ENCODE data around the gene EBP. TPM values are rescaled to one million over a fixed set of nuclear protein-coding genes. Genes with fewer than 3 reads are reported as not detected.

Gene EBP
- total and polyA plus RNA-seq, 2 experiments from 2014 or later: 128 to 176 TPM

GRCh38 chrX:48476919-48477318 lies 44.7 kb upstream of the EBP start:
- DNase-seq (ENCODE audit: low spot score) (no peak), ATAC-seq (no peak)
- no peak for TF ChIP-seq STAT1 (IDR thresholded peaks at IDR 0.05; ENCODE audit: unreplicated experiment)
- TF ChIP-seq POLR2AphosphoS5 (IDR thresholded peaks at IDR 0.05; ENCODE audit: low read depth): no peak
- no peak for TF ChIP-seq ZNF114 (CRISPR knock-in tag; IDR thresholded peaks at IDR 0.05)
- TF ChIP-seq ZNF462 (CRISPR knock-in tag; IDR thresholded peaks at IDR 0.05): no peak
- no peak for TF ChIP-seq REST (IDR thresholded peaks at IDR 0.05; ENCODE audit: unreplicated experiment)
- no peak for TF ChIP-seq ETS1 (IDR thresholded peaks at IDR 0.05)
- no peak for TF ChIP-seq EZH2 (IDR thresholded peaks at IDR 0.05; ENCODE audit: low read depth, unreplicated experiment)
- no peak for TF ChIP-seq NANOG (IDR thresholded peaks at IDR 0.05; ENCODE audit: borderline replicate concordance)
- TF ChIP-seq EZH2phosphoT487 (IDR thresholded peaks at IDR 0.05; ENCODE audit: unreplicated experiment): no peak
- no peak for TF ChIP-seq ZNF331 (CRISPR knock-in tag; IDR thresholded peaks at IDR 0.05; ENCODE audit: low read depth)
- no peak for TF ChIP-seq JUNB (IDR thresholded peaks at IDR 0.05; ENCODE audit: unreplicated experiment)
- no peak for TF ChIP-seq CREB1 (CRISPR knock-in tag; IDR thresholded peaks at IDR 0.05; ENCODE audit: low read depth)
- no peak for TF ChIP-seq CTCF (conservative IDR thresholded peaks at IDR 0.05; ENCODE audit: low read depth in 2 of 2)
- Histone ChIP-seq H3F3A (replicated peaks; ENCODE audit: low read depth) (no peaks in the 10 kb centered on the region), H2AFZ (no peak overlapping the region), H3K9me2 (ENCODE audit: insufficient read depth) (no peaks in the 10 kb centered on the region), H3K4me1 (ENCODE audit: insufficient read depth) (peaks cover 4% of the 10 kb centered on the region; the same call in 1 of the 2 replicates), H3K4me2 (peak overlapping the region; percentile 85), H4K20me1 (replicated peaks; ENCODE audit: insufficient read depth) (no peaks in the 10 kb centered on the region), H3K4me3 (peak overlapping the region; percentile 73), H3K79me2 (replicated peaks; ENCODE audit: insufficient read depth) (peaks cover 16% of the 10 kb centered on the region), H3K36me3 (ENCODE audit: insufficient read depth) (no peaks in the 10 kb centered on the region), H3K27me3 (ENCODE audit: insufficient read depth) (no peaks in the 10 kb centered on the region), H3K27ac (ENCODE audit: low read depth) (no peak overlapping the region)
- peaks cover 4% of the 10 kb centered on the region for H3K27me3 Mint-ChIP-seq (ENCODE audit: insufficient read depth, low read depth, poor library complexity)
- peaks cover 35% of the 10 kb centered on the region for H3K4me1 Mint-ChIP-seq
- peak overlapping the region; percentile 89 for H3K4me3 Mint-ChIP-seq
- H3K27ac Mint-ChIP-seq: peak overlapping the region; percentile 76
- no peaks in the 10 kb centered on the region; the same call in 2 of the 3 replicates for H3K9me3 Mint-ChIP-seq
- H3K36me3 Mint-ChIP-seq (ENCODE audit: low read depth): peaks cover 15% of the 10 kb centered on the region

Data from GM23338 (cell line).